GM18505 (cell line): ENCODE measurements around the gene RELN.
"Not testable (repeated sequence)": the region's sequence is repeated elsewhere in the genome, so short reads cannot be mapped to it uniquely, and the experiment has no call there.

Experiments used
- ATAC-seq: cut with Tn5 transposase; IDR thresholded peaks from one replicate; pipeline ENCODE4 v1.9.1; 2021; ENCODE audit not compliant: unreplicated experiment
- POLR2A ChIP-seq: IDR thresholded peaks from 4 replicates; pipeline ENCODE4 v1.6.1; 2011; ENCODE audit warnings: borderline replicate concordance; ENCODE audit not compliant: insufficient read depth, insufficient read length; ENCODE audit errors: extremely low read depth

Gene RELN

GRCh38 chr7:103989200-103989784 lies at the start of gene RELN:
Gene RELN, minus strand, starts transcription at chr7:103989658. Its CDS starts 302 bp downstream, at chr7:103989356.
- no peak for TF ChIP-seq POLR2A
- ATAC-seq = no peak

GRCh38 chr7:104038136-104038535 lies 48.7 kb upstream of the RELN start:
- no peak for TF ChIP-seq POLR2A
- ATAC-seq = no peak

GRCh38 chr7:104036889-104037288 lies 47.4 kb upstream of the RELN start:
- not testable (repeated sequence) for ATAC-seq

GRCh38 chr7:104035351-104035750 lies 45.9 kb upstream of the RELN start:
- no peak for ATAC-seq

GRCh38 chr7:104034679-104035078 lies 45.2 kb upstream of the RELN start:
- no peak for TF ChIP-seq POLR2A
- ATAC-seq = no peak

More at GRCh38 chr7:104035351-104035750, 45.9 kb upstream of the RELN start:
- no peak for TF ChIP-seq POLR2A

GRCh38 chr7:104033837-104034236 lies 44.4 kb upstream of the RELN start:
- no peak for TF ChIP-seq POLR2A
- ATAC-seq = no peak

- ATAC-seq = no peak
These were observed 43.0 kb upstream of the RELN start for GRCh38 chr7:104032486-104032885.

GRCh38 chr7:104029765-104030164 lies 40.3 kb upstream of the RELN start:
- no peak for ATAC-seq
- TF ChIP-seq POLR2A = no peak

More at GRCh38 chr7:104032486-104032885, 43.0 kb upstream of the RELN start:
- TF ChIP-seq POLR2A = no peak

- no peak for ATAC-seq
- TF ChIP-seq POLR2A = no peak
These were observed 35.2 kb upstream of the RELN start for GRCh38 chr7:104024632-104025031.

GRCh38 chr7:104023100-104023499 lies 33.6 kb upstream of the RELN start:
- no peak for ATAC-seq
- no peak for TF ChIP-seq POLR2A

- no peak for ATAC-seq
- no peak for TF ChIP-seq POLR2A
These were observed 29.0 kb upstream of the RELN start for GRCh38 chr7:104018425-104018824.

- no peak for ATAC-seq
These were observed 27.5 kb upstream of the RELN start for GRCh38 chr7:104017001-104017400.

GRCh38 chr7:104012835-104013234 lies 23.4 kb upstream of the RELN start:
- ATAC-seq = no peak
- no peak for TF ChIP-seq POLR2A

More at GRCh38 chr7:104017001-104017400, 27.5 kb upstream of the RELN start:
- TF ChIP-seq POLR2A = no peak

- TF ChIP-seq POLR2A = no peak
- no peak for ATAC-seq
These were observed 22.4 kb upstream of the RELN start for GRCh38 chr7:104011829-104012228.

- TF ChIP-seq POLR2A = no peak
- ATAC-seq = no peak
These were observed 20.8 kb upstream of the RELN start for GRCh38 chr7:104010052-104010909.

GRCh38 chr7:104008107-104008506 lies 18.6 kb upstream of the RELN start:
- ATAC-seq = no peak
- no peak for TF ChIP-seq POLR2A
